ENCODE results near the gene TSFM. TPM values are rescaled to one million over a fixed set of nuclear protein-coding genes. Genes with fewer than 3 reads are reported as not detected.

TSFM gene
- total and polyA plus RNA-seq, 4 donors: 17.1 to 40.0 (median 26.0) TPM

DNA sequence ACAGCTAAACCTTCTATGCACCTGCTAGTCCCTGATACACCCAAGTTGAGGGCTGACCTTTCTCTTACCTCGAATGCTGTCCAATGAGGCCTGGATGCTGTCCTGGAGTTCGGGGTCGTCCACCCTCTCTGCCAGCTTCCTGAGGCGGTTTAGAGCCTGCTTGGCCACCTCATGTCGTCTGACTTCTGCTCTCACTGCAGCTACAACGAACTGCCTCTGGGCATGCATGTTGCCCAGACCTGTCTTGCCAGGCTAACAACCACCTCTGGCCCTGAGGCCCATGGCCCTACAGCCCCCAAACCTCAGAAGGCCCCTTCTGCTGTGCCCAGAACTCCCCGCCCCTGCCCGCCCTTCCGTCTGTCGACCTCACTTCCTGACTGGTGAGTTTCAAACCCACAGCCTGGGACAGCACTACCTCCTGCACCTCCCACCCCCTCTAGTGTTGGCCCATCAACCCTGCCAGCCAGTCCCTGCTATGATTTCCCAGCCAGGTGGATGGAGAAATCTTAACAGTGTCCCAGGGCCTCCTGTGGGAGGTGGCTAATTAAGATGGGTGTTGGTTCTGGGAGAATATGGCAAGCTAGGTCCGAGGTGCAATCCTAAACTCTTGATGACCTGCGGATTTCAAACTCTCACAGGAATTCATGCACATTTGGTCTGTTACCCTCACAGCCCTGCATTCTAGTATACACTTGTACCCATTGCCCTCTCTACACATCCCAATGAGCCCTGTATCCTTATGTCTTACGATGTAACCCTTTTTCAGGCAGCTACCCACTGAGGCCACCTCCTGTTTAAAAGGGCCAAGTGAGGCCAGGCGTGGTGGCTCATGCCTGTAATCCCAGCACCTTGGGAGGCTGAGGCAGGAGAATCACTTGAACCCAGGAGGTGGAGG lies 40.5 kb upstream of the TSFM start:
- H3K9ac ChIP-seq (ENCODE audit: insufficient read depth in 1 of 2, low read length in 2 of 2): no peak overlapping the region
- no peak for DNase-seq
- peaks cover under 1 to 10% (median 2%) of the 10 kb centered on the region in 4 donors for H3K36me3 ChIP-seq (ENCODE audit: control insufficient read depth in 4 of 4, insufficient read depth in 4 of 4, low read length in 4 of 4)
- H3K9me3 ChIP-seq (ENCODE audit: control insufficient read depth in 4 of 4, insufficient read depth in 3 of 4, low read length in 3 of 4): no peaks in the 10 kb centered on the region
- no peak for ATAC-seq (ENCODE audit: insufficient read depth, low FRiP score)
- no peak overlapping the region for H3K27ac ChIP-seq (ENCODE audit: low read depth in 1 of 2, low read length in 1 of 2)
- peaks cover 0 to 46% (median 39%) of the 10 kb centered on the region in 3 donors for H3K27me3 ChIP-seq (ENCODE audit: control insufficient read depth in 3 of 3, insufficient read depth in 3 of 3, low read length in 2 of 3)
- 29 to 43% methylated on average over 14 of the region's 14 CpGs for WGBS, 2 donors
- H3K4me3 ChIP-seq: no peak overlapping the region
- TF ChIP-seq, protein P1, sequence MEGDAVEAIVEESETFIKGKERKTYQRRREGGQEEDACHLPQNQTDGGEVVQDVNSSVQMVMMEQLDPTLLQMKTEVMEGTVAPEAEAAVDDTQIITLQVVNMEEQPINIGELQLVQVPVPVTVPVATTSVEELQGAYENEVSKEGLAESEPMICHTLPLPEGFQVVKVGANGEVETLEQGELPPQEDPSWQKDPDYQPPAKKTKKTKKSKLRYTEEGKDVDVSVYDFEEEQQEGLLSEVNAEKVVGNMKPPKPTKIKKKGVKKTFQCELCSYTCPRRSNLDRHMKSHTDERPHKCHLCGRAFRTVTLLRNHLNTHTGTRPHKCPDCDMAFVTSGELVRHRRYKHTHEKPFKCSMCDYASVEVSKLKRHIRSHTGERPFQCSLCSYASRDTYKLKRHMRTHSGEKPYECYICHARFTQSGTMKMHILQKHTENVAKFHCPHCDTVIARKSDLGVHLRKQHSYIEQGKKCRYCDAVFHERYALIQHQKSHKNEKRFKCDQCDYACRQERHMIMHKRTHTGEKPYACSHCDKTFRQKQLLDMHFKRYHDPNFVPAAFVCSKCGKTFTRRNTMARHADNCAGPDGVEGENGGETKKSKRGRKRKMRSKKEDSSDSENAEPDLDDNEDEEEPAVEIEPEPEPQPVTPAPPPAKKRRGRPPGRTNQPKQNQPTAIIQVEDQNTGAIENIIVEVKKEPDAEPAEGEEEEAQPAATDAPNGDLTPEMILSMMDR (IDR thresholded peaks at IDR 0.05; ENCODE audit: control extremely low read depth, extremely low read depth): peak; percentile 13
- peaks cover 4 to 15% (median 6%) of the 10 kb centered on the region in 5 donors for H3K4me1 ChIP-seq (ENCODE audit: control insufficient read depth in 5 of 5, insufficient read depth in 5 of 5, low read length in 5 of 5)

DNA sequence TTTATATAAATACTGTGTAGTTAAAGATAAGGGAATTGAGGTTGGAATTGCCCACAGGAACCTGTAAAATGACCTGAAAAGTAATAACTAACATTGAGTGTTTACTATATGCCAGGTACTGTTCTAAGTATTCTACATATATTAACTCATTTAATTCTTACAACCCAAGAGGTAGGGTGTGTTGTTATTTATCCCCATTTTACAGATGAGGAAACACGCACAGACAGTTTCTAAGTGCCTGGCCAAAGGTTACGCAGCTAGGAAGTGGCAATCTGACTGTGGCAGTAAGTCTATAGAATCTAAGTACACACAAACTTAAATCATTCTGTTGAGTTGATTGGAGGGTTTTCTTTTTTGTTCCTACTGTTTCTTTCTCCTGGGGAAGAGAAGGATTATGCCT lies 38.8 kb upstream of the TSFM start:
- H3K9ac ChIP-seq (ENCODE audit: insufficient read depth in 1 of 2, low read length in 2 of 2): no peak overlapping the region
- no peak for DNase-seq
- 78 to 90% methylated on average over 2 of the region's 2 CpGs for WGBS, 2 donors
- peaks cover 0 to 12% (median 4%) of the 10 kb centered on the region in 5 donors for H3K4me1 ChIP-seq (ENCODE audit: control insufficient read depth in 5 of 5, insufficient read depth in 5 of 5, low read length in 5 of 5)
- H3K27ac ChIP-seq (ENCODE audit: low read depth in 1 of 2, low read length in 1 of 2): no peak overlapping the region
- peaks cover 4 to 19% (median 10%) of the 10 kb centered on the region in 4 donors for H3K36me3 ChIP-seq (ENCODE audit: control insufficient read depth in 4 of 4, insufficient read depth in 4 of 4, low read length in 4 of 4)
- peaks cover 0 to 38% (median 35%) of the 10 kb centered on the region in 3 donors for H3K27me3 ChIP-seq (ENCODE audit: control insufficient read depth in 3 of 3, insufficient read depth in 3 of 3, low read length in 2 of 3)
- TF ChIP-seq, protein P1 (IDR thresholded peaks at IDR 0.05; ENCODE audit: control extremely low read depth, extremely low read depth): no peak
- H3K9me3 ChIP-seq (ENCODE audit: control insufficient read depth in 4 of 4, insufficient read depth in 3 of 4, low read length in 3 of 4): no peaks in the 10 kb centered on the region
- ATAC-seq (ENCODE audit: insufficient read depth, low FRiP score): no peak
- no peak overlapping the region for H3K4me3 ChIP-seq

DNA sequence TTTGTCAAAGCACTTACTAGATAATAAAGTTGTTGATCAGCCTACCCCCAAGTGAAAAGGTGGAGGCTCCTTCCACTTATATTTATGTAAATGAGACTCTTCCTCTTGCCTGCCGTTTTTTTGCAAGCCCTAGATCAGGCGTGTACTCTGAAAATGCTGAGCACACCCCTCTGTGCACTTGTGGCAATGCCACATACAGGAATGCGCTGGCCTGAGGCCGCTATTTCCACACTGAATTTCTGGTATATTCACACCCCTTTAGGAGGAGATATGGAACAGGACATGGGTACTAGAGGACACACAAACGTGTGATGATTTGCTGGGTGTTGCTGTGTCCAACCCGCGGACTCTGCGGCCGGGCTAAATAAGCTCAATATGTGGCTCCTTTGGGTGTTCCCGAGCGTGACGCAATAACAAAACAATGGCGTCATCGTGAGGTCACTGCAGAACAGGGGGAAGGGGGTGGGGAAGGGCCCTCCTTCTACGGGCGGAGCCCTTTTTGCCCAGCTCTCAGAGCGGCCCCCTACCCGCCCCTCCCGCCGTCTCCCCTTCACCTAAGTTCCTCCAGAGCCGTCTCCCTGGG lies 38.3 kb upstream of the TSFM start:
- TF ChIP-seq, protein P1 (IDR thresholded peaks at IDR 0.05; ENCODE audit: control extremely low read depth, extremely low read depth): no peak
- ATAC-seq (ENCODE audit: insufficient read depth, low FRiP score) (peak; percentile 56), DNase-seq (no peak)
- Histone ChIP-seq H3K4me3 (peak overlapping the region; percentile 20), H3K27ac (ENCODE audit: low read depth in 1 of 2, low read length in 1 of 2) (peak overlapping the region; percentile 93 to 97), H3K36me3 (ENCODE audit: control insufficient read depth in 4 of 4, insufficient read depth in 4 of 4, low read length in 4 of 4) (peaks cover 9 to 24% (median 12%) of the 10 kb centered on the region in 4 donors), H3K9me3 (ENCODE audit: control insufficient read depth in 4 of 4, insufficient read depth in 3 of 4, low read length in 3 of 4) (no peaks in the 10 kb centered on the region), H3K9ac (ENCODE audit: insufficient read depth in 1 of 2, low read length in 2 of 2) (peak overlapping the region in 1 of 2 donors; percentile 91), H3K27me3 (ENCODE audit: control insufficient read depth in 3 of 3, insufficient read depth in 3 of 3, low read length in 2 of 3) (peaks cover 0 to 33% (median 30%) of the 10 kb centered on the region in 3 donors), H3K4me1 (ENCODE audit: control insufficient read depth in 5 of 5, insufficient read depth in 5 of 5, low read length in 5 of 5) (peaks cover 0 to 12% (median 4%) of the 10 kb centered on the region in 5 donors)
- WGBS, 2 donors: 6 to 9% methylated on average over 21 of the region's 21 CpGs

Data from lung (tissue), 12 donors.